Measurements from ENCODE around the gene CAMTA1.
A peak's percentile ranks its signal among the peaks of the same experiment; 100 is the strongest.

CAMTA1 gene

DNA sequence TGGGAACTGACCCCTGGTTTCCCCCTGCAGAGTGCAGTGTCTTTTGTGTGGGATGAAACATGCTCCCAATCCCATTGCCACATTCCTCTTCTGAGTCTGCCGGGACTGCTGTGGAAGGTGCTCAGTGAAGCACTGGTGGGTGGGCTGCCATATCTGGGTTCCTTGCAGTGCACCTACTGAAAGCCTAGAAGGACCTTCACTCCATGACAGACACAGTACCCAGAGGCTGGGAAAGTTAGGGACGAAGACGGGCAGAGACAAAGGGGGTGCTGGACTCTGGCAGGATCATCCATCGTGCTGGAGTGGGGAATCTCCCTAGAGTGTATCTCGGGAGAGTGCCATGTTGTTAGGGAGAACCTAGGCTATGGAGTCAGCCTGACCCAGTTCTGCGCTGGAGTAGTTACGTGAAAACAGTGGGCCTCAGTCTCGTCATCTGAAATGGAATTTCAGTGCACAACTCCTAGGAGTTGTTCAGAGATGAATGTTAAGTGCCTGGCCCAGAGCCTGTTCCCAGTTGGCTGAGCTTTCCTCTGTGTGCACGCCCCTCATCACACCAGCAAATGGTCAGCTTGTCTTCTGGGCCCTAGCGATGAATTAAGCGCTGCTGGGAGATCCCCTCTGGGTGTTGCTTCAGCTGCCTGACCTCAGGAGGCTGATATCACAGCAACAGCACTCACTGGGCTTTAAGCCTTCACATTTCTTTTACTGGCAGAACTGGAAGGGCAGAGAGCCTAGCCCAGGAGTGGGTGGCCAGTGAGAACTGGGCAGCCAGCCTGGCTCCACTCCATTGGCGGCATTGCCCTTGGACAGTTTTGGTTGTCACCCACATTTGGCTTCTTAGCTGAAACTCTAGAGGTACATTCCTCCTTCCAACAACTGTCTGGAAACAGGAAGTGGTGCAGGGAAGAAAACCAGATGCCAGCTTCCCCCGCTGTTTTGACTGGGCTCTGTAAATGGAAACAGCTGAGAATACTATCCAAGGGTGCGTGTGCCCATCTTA, 506.0 kb downstream of the CAMTA1 start:
- peak; percentile 66 for DNase-seq (ENCODE audit: low read depth)
- no peak overlapping the region for H3K4me3 ChIP-seq (ENCODE audit: low read depth, low read length)

- no peak overlapping the region for H3K4me3 ChIP-seq (ENCODE audit: low read depth, low read length)
- DNase-seq (ENCODE audit: low read depth), result no peak
These were observed 506.9 kb downstream of the CAMTA1 start for GRCh38 chr1:7292036-7292681.

GRCh38 chr1:7292714-7293419, 507.6 kb downstream of the CAMTA1 start:
- DNase-seq (ENCODE audit: low read depth), result no peak
- no peak overlapping the region for H3K4me3 ChIP-seq (ENCODE audit: low read depth, low read length)

DNA sequence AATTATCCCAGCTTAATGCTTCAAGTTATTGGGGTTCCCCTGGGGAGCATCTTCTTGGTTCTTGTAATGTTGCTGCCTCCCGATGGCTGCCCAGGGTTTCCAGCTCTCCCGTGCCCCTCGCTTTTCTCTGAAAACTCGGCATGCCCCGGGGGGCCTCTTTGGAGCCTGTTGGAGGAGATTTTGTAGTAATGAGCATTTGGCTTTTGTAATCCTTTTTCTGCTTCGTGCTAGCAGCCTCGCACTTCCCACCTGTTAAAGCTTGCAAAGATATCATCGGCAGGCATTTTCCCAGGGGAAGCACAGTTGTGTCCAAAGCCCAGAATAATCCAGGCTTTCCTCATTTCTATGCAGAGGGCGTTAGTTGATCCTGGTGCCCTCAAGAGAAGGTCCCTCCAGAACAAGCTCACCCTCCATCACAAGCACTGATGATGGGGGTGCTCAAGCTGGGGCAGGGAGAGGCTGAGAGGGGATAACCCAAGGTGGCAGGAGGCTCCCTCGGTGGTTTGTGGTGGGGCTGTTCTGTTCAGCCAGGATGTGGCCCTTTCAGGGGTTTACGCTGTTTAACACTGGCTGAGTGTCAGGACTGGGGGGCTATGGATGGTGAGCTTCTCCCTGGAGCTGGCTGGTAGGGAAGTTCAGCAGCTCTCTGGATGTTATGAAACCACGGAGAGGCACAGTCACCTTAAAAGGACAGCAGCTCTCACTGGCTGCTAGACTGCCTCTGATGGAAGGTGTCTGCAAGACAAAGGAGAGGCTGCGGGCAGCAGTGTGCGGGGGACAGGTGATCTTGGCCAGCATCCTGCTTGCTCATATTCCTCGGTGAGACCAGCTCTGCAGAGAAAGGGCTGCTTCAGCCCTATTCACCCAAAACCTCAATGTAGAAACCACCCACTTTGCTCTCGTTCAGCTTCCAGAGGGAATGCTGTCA, 508.7 kb downstream of the CAMTA1 start:
- no peak overlapping the region for H3K4me3 ChIP-seq (ENCODE audit: low read depth, low read length)
- no peak for DNase-seq (ENCODE audit: low read depth)

GRCh38 chr1:7294636-7295035, 509.4 kb downstream of the CAMTA1 start:
- DNase-seq (ENCODE audit: low read depth), result no peak

DNA sequence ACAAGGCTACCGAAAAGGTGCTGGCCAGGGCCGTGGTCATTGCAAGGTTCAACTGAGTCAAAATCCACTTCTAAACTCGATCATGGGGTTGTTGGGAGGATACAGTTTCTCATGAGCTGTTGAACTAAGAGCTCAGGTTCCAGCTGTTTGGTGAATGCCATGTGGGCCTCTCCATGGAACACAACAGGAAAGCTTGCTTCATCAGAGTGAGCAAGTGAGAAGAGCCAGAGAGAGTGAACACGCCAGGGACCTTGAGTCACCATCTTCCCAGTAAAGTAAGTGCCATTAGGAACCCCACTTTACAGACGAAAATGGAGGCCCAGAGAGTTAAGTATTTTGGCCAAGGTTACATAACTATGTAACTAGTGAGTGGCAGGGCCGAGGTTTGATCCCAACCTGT, 510.7 kb downstream of the CAMTA1 start:
- no peak overlapping the region for H3K4me3 ChIP-seq (ENCODE audit: low read depth, low read length)
- DNase-seq (ENCODE audit: low read depth), result no peak

More at GRCh38 chr1:7294636-7295035, 509.4 kb downstream of the CAMTA1 start:
- no peak overlapping the region for H3K4me3 ChIP-seq (ENCODE audit: low read depth, low read length)

- H3K4me3 ChIP-seq (ENCODE audit: low read depth, low read length), result no peak overlapping the region
- no peak for DNase-seq (ENCODE audit: low read depth)
These were observed 511.7 kb downstream of the CAMTA1 start for GRCh38 chr1:7296968-7297367.

DNA sequence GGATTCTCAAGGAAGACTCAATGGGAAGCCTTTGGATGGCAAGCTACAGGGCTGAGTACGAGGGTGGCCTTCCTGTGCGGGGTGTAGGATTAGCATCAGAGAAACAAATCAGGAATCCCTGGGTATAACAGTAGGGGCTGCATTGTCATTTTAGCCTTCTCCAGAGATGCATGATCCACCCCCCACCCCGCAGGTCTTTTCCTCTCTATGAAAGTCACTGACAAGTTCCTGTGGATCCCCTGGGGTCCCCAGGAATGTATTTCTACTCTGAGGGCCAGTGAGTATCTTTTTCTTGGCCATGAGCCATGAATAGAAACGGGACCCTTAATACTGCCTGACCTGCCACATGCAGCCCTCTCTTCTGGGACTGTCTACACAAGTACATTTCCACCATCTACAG, 512.9 kb downstream of the CAMTA1 start:
- no peak for DNase-seq (ENCODE audit: low read depth)
- no peak overlapping the region for H3K4me3 ChIP-seq (ENCODE audit: low read depth, low read length)

DNA sequence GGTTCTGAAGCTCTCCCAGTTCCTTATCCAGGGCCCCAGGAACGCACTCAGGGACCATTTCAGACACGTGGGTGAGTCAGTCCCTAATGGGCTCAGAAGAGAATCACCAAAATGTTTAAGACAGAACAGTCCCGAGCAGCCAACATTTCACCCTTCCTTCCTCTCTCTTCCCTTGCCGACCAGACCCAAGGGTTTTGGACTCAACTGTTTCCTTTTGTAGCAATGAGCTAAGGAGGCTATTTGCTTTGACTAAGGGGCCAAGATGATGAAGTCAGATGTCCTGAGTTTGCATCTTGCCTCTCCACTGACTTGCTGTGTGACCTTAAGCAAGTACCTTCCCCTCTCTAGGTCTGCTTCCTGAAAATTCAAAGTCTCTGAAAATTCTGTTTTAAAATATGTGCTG, 513.5 kb downstream of the CAMTA1 start:
- DNase-seq (ENCODE audit: low read depth), result peak; percentile 76
- H3K4me3 ChIP-seq (ENCODE audit: low read depth, low read length), result no peak overlapping the region

DNA sequence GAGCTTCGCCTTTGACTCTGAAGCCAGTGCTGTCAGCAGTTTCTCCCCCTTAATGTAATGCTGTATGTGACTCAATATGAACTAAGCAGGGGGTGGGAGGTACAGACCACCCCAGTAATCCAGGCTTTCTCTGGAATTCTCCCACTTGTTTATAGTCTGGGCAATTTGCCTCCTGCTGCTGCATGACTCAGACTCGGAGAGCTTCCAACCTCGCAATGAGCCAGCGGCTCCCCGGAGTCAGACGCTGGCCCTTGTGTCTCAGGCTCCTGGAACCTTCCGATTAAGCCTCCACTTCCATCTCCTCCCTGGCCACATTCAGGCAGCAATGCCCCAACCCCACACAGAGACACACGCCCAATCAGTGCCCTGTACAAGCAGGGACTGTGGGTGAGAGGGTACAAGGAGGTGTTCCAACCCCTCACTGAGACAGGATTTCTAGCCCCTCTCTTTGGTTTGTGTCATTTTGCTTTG, 514.1 kb downstream of the CAMTA1 start:
- peak; percentile 99 for DNase-seq (ENCODE audit: low read depth)
- no peak overlapping the region for H3K4me3 ChIP-seq (ENCODE audit: low read depth, low read length)

GRCh38 chr1:7299994-7300393, 514.7 kb downstream of the CAMTA1 start:
- DNase-seq (ENCODE audit: low read depth), result peak; percentile 76
- no peak overlapping the region for H3K4me3 ChIP-seq (ENCODE audit: low read depth, low read length)

DNA sequence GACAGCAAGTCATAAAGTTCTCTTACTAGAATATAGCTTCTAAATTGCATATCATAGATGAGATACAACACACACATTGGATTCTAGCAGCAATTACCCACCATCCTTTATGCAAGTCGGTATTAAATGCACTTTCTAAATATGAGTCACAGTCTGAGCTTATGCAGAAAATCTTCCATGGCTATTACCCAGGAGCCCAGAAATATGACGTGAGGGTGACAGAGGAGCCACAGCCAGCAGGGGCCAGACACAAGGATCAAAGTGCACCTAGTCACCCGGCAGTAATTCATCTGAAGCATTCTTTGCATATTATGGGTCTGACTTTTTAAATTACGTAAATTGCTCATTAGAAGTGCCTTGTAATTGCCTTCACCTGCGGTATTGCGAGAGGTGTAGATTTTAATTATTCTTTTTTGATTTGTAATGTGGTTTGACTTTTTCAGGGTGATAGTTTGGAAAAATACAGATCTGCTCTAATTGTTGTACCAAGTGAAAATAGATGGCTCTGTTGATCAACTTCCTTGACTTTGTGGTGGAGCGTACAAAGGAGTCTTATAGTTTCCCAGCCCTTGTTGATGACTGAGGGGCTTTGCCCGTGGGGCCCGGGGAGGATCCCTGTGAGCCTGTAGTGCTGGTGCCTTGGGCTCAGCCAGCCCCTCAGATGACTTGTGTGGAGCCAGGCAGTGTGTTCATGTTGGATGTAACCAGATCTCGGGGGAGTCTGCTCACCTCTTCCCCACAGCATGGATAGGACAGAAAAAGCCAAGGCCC, 515.8 kb downstream of the CAMTA1 start:
- no peak overlapping the region for H3K4me3 ChIP-seq (ENCODE audit: low read depth, low read length)
- peak; percentile 77 for DNase-seq (ENCODE audit: low read depth)

DNA sequence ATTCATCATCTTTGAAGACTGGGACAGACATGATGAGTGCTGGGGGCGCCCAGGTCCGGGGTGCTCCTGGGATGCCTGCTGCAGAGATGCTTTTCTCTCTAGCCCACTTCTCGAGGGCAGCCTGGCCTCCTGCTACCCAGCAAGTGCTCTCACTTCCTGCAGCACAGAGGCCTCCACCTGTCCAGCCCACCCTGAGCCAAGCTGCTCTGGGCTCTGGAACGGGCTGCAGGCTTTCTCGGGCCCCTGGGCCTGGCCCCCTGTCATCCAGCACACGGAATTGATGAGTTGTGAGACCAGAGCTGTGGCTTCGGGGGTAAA, 516.4 kb downstream of the CAMTA1 start:
- no peak for DNase-seq (ENCODE audit: low read depth)
- no peak overlapping the region for H3K4me3 ChIP-seq (ENCODE audit: low read depth, low read length)

GRCh38 chr1:7302126-7302525, 516.9 kb downstream of the CAMTA1 start:
- DNase-seq (ENCODE audit: low read depth), result no peak
- no peak overlapping the region for H3K4me3 ChIP-seq (ENCODE audit: low read depth, low read length)

DNA sequence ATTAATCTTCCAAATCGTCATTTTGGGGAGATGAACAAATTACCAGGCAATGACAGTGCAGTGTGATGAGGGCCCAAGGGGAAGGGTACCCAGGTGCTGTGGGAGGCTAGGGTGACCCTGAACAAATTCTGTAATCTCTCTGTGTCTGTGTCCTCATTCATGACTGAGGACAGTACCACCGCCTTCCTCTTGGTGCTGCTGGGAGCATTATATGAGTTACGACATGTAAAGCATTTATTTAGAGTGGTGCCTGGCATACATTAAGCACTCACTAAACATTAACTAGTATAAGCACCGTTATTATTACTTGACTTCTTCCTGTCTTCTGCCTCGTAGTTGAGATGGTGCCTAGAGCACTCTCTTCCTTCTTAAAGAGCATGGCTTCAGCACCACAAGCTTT, 517.6 kb downstream of the CAMTA1 start:
- DNase-seq (ENCODE audit: low read depth), result no peak
- H3K4me3 ChIP-seq (ENCODE audit: low read depth, low read length), result no peak overlapping the region

DNA sequence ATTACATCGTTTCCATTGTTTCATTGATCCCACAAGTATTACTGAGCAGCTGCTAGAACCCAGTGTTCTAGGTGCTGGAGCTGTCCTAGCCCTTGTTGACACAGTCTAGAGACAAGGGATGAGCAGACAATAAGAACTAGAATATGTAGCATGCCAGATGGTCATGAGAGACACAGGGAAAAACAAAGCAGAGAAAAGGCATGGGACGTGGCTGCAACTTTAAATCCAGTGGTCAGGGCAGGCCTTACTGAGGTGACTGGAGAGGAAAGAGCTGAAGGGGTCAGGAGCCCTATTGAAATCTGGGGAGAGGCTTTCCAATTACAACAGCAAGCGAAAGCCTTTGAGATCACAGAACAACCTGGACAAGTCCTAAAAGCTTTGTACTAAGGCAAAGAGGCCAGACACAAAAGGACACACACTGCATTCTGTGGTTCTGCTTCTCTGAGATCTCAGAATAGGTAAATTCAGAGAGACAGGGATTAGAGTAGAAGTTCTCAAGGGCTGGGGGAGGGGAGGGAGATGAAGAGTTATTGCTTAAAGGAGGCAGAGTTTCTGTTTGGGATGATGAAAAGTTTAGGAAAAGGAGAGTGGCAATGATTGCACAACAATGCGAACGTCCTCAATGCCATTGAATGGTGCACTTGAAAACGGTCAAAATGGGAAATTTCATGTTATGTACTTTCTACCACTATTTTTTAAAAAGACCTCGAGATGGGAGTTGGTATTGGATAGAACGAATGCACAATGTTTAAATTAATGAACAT, 518.5 kb downstream of the CAMTA1 start:
- DNase-seq (ENCODE audit: low read depth), result no peak
- H3K4me3 ChIP-seq (ENCODE audit: low read depth, low read length), result no peak overlapping the region

DNA sequence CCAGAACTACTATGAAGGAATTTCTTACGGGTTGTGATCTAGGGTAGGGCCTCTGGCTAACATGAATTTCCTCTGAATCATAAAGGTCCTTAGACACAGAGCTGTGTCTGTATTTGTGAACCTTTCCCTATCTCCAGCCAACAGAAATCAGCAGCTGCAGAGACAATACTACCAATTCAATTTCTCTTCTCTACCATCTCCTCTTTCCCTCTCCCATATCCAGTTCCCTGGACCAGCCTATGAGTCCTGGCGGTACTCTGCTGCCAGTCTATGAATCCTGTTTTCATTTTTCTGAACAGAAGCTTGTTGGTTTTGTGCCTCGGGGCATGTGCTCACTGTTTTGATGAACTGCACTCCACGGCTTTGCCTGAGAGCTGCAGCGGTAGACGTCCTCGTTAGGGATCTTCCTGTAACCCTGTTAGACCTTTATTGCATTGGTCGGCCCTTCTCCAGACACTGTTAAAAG, 527.9 kb downstream of the CAMTA1 start:
- no peak overlapping the region for H3K4me3 ChIP-seq (ENCODE audit: low read depth, low read length)
- no peak for DNase-seq (ENCODE audit: low read depth)

GRCh38 chr1:7313826-7314225, 528.6 kb downstream of the CAMTA1 start:
- DNase-seq (ENCODE audit: low read depth), result no peak
- H3K4me3 ChIP-seq (ENCODE audit: low read depth, low read length), result no peak overlapping the region
